Measurements from ENCODE around the gene CPS1. TPM values are rescaled to one million over a fixed set of nuclear protein-coding genes. Genes with fewer than 3 reads are reported as not detected.

Gene CPS1
- total and polyA plus RNA-seq, 2 donors (not counting 3 experiments of a cell fraction or from before 2014, with no cell fraction given): 0.18 to 0.53 TPM

- BruUV-seq (replicated peaks): no TSS peak
- Histone ChIP-seq H3K9ac (replicated peaks; ENCODE audit: extremely low read depth, insufficient read depth, low read length) (no peak overlapping the region), H3K36me3 (ENCODE audit: control insufficient read depth in 2 of 2, extremely low read depth in 1 of 2, insufficient read depth in 2 of 2, low read length in 2 of 2) (no peaks in the 10 kb centered on the region), H3K9me3 (replicated peaks; ENCODE audit: control insufficient read depth, insufficient read depth, low read length) (no peaks in the 10 kb centered on the region), H3K79me2 (ENCODE audit: control insufficient read depth, insufficient read depth, low read length) (no peaks in the 10 kb centered on the region), H3K4me2 (ENCODE audit: insufficient read depth, low read length) (no peak overlapping the region), H2AFZ (ENCODE audit: low read depth, low read length) (no peak overlapping the region), H3K27me3 (ENCODE audit: control insufficient read depth in 2 of 2, insufficient read depth in 2 of 2, low read length in 2 of 2) (no peaks in the 10 kb centered on the region), H4K20me1 (replicated peaks; ENCODE audit: control insufficient read depth, extremely low read depth, insufficient read depth, low read length) (no peaks in the 10 kb centered on the region), H3K4me1 (ENCODE audit: control insufficient read depth, extremely low read depth, insufficient read depth, low read length) (no peaks in the 10 kb centered on the region), H3K4me3 (replicated peaks in 1 of 3; ENCODE audit: insufficient read depth in 1 of 3, low read depth in 1 of 3, low read length in 3 of 3) (no peak overlapping the region), H3K9me1 (replicated peaks; ENCODE audit: control insufficient read depth, extremely low read depth, insufficient read depth, low read length) (no peaks in the 10 kb centered on the region), H3K27ac (ENCODE audit: insufficient read depth, low read depth, low read length) (no peak overlapping the region)
- TF ChIP-seq POLR2AphosphoS5 (IDR thresholded peaks at IDR 0.05; ENCODE audit: insufficient read depth, low read depth, low read length): no peak
- TF ChIP-seq JUN (IDR thresholded peaks at IDR 0.05; ENCODE audit: borderline replicate concordance, insufficient read depth, insufficient read length, low read depth): no peak
- TF ChIP-seq POLR2A (IDR thresholded peaks at IDR 0.05; ENCODE audit: low read depth, low read length): no peak
- TF ChIP-seq MAX (IDR thresholded peaks at IDR 0.05; ENCODE audit: insufficient read depth, insufficient read length): no peak
- no peak for TF ChIP-seq CTCF (IDR thresholded peaks at IDR 0.05; ENCODE audit: extremely low read depth in 1 of 2, insufficient read depth in 1 of 2, low read depth in 1 of 2, low read length in 2 of 2)
- no peak for TF ChIP-seq GATA2 (IDR thresholded peaks at IDR 0.05; ENCODE audit: insufficient read depth, insufficient read length, low read depth, low read length)
- TF ChIP-seq FOS (IDR thresholded peaks at IDR 0.05; ENCODE audit: borderline replicate concordance, insufficient read depth, low read length): no peak
- TF ChIP-seq EZH2 (IDR thresholded peaks at IDR 0.05; ENCODE audit: borderline replicate concordance, low read depth, low read length, severe bottlenecking): no peak
- no peak for TF ChIP-seq MYC (IDR thresholded peaks at IDR 0.05; ENCODE audit: low read depth, low read length)
- POLR2A ChIA-PET: no interaction called here
- CTCF ChIA-PET: no interaction called here
- dilution Hi-C loops (cut with MboI; ENCODE audit: extremely low pct_ligation_motif_present, low sequenced_read_pairs) (no loop called here), intact Hi-C loops (cut with micrococcal nuclease) (no loop called here)
- FAIRE-seq: no peak
- no peak for DNase-seq (ENCODE audit: low read depth, low spot score)
Measured at GRCh38 chr2:210562091-210562490, 5.7 kb downstream of the CPS1 start.
